ENCODE data around the gene IFITM5.

DNA sequence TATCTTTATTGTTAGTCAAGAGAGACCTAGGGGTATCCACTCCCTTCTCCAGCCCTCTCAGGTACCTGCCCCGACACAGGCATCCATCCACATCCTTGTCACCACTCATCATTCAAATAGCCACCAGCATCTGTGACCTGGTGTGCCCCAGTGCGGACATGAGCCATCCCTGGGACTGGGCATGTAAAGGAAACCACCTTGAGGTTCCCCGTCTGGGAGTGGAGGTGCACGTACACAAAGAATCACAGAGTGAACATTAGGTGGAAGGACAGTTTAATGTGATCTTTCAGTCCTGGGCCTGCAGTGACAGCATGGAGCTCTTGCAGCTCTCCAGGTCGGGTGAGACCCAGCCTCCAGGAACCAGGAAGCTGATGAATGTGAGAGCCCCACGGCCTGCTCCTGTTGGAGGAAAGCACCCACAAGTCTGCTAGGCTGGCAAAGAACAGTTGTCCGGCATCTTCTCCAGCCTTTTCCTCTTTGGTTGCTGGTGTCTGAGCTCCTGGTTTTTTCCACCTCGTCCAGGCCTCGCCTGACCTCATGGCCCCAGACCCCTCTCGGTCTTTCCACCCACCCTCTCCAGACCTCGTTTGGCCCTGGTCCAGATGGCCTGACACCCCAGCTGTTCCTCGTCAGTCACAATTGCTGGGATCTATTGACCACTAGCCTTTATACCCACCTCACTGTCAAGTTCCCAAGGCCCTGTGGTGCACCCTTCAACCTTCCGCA, 46.0 kb downstream of the IFITM5 start:
- TF ChIP-seq, protein P1, sequence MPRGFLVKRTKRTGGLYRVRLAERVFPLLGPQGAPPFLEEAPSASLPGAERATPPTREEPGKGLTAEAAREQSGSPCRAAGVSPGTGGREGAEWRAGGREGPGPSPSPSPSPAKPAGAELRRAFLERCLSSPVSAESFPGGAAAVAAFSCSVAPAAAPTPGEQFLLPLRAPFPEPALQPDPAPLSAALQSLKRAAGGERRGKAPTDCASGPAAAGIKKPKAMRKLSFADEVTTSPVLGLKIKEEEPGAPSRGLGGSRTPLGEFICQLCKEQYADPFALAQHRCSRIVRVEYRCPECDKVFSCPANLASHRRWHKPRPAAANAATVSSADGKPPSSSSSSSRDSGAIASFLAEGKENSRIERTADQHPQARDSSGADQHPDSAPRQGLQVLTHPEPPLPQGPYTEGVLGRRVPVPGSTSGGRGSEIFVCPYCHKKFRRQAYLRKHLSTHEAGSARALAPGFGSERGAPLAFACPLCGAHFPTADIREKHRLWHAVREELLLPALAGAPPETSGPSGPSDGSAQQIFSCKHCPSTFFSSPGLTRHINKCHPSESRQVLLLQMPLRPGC (tag by site-specific recombination; IDR thresholded peaks at IDR 0.05), result no peak
- TF ChIP-seq YY1 (tag by site-specific recombination; IDR thresholded peaks at IDR 0.05), result no peak
- TF ChIP-seq ZNF747 (tag by site-specific recombination; IDR thresholded peaks at IDR 0.05), result no peak
- TF ChIP-seq KLF10 (tag by site-specific recombination; IDR thresholded peaks at IDR 0.05), result no peak
- no peak for TF ChIP-seq ZNF521 (tag by site-specific recombination; IDR thresholded peaks at IDR 0.05)
- TF ChIP-seq, protein P2, sequence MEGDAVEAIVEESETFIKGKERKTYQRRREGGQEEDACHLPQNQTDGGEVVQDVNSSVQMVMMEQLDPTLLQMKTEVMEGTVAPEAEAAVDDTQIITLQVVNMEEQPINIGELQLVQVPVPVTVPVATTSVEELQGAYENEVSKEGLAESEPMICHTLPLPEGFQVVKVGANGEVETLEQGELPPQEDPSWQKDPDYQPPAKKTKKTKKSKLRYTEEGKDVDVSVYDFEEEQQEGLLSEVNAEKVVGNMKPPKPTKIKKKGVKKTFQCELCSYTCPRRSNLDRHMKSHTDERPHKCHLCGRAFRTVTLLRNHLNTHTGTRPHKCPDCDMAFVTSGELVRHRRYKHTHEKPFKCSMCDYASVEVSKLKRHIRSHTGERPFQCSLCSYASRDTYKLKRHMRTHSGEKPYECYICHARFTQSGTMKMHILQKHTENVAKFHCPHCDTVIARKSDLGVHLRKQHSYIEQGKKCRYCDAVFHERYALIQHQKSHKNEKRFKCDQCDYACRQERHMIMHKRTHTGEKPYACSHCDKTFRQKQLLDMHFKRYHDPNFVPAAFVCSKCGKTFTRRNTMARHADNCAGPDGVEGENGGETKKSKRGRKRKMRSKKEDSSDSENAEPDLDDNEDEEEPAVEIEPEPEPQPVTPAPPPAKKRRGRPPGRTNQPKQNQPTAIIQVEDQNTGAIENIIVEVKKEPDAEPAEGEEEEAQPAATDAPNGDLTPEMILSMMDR (tag by site-specific recombination; IDR thresholded peaks at IDR 0.05), result no peak

Data from HEK293 (cell line).